Subcutaneous abdominal adipose tissue (tissue), 5 donors: ENCODE results near the gene SERPINA10.
"Not testable (repeated sequence)": the region's sequence is repeated elsewhere in the genome, so short reads cannot be mapped to it uniquely, and the experiment has no call there.

ENCODE experiments used
- H3K27ac ChIP-seq: one replicate; pipeline ENCODE4 v1.7.0; 2013; ENCODE audit warnings: low read depth, mild to moderate bottlenecking, inconsistent platforms, low read length, moderate library complexity
- H3K27me3 ChIP-seq, 5 donors: one replicate each; pipeline ENCODE4 v1.7.0; 2013; ENCODE audit warnings: low read length in 5 of 5, inconsistent platforms in 1 of 5; ENCODE audit not compliant: control insufficient read depth in 5 of 5, insufficient read depth in 4 of 5
- H3K36me3 ChIP-seq, 5 donors: one replicate each; pipeline ENCODE4 v1.7.0; 2013; ENCODE audit warnings: low read length in 5 of 5; ENCODE audit not compliant: control insufficient read depth in 5 of 5, insufficient read depth in 5 of 5
- H3K4me1 ChIP-seq, 5 donors: one replicate each; pipeline ENCODE4 v1.7.0; 2013; ENCODE audit warnings: low read length in 5 of 5, mild to moderate bottlenecking in 3 of 5, moderate library complexity in 1 of 5; ENCODE audit not compliant: control insufficient read depth in 5 of 5, insufficient read depth in 5 of 5
- H3K4me3 ChIP-seq, 5 donors: one replicate each; pipeline ENCODE4 v1.7.0; 2013; ENCODE audit warnings: low read length in 5 of 5, low read depth in 1 of 5
- H3K9ac ChIP-seq, 5 donors: one replicate each; pipeline ENCODE4 v1.7.0; 2013; ENCODE audit warnings: low read length in 5 of 5, mild to moderate bottlenecking in 4 of 5, moderate library complexity in 3 of 5
- H3K9me3 ChIP-seq, 5 donors: one replicate each; pipeline ENCODE4 v1.7.0; 2013; ENCODE audit warnings: low read length in 5 of 5; ENCODE audit not compliant: control insufficient read depth in 5 of 5
- donor health status: healthy.
- donor health status: healthy.
- donor health status: healthy.
- donor health status: healthy.
- donor health status: healthy.

SERPINA10 gene

DNA sequence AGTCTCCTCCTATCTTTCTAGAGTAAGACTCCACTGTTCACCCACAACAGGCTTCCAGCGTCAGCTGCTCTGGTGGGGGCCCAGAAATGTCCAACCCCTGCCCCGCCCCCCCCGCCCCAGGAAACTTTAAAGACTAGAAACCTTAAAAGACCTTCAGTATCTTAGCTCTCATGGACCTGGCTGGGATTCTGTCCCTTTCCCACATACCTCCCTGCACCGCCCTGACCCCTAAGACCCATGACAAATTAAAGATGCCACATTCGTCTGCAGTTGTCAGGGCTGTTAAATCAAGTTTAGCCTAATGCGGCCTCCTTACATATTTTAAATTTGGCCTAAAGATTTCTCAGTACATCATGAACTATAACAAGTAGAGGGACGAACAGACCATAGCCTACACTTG, 10.0 kb upstream of the SERPINA10 start:
- peaks cover 0 to 11% (median 10%) of the 10 kb centered on the region in 5 donors for H3K9me3 ChIP-seq
- no peak overlapping the region for H3K27ac ChIP-seq
- H3K4me3 ChIP-seq: no peak overlapping the region
- no peak overlapping the region for H3K9ac ChIP-seq
- peaks cover 0 to 3% (median 0%) of the 10 kb centered on the region in 5 donors for H3K4me1 ChIP-seq
- H3K36me3 ChIP-seq: no peaks in the 10 kb centered on the region
- peaks cover 0 to 6% (median 2%) of the 10 kb centered on the region in 5 donors for H3K27me3 ChIP-seq

DNA sequence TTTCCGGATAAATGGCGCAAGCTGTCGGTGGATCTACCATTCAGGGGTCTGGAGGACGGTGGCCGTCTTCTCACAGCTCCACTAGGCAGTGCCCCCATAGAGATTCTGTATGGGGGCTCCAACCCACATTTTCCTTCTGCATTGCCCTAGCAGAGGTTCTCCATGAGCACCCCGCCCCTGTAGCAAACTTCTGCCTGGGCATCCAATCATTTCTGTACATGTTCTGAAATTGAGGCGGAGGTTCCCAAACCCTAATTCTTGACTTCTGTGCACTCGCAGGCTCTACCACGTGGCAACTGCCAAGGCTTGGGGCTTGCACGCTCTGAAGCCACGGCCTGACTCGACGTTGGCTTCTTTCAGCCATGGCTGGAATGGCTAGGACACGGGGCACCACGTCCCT, 5.1 kb upstream of the SERPINA10 start:
- no peaks in the 10 kb centered on the region for H3K9me3 ChIP-seq
- no peak overlapping the region for H3K27ac ChIP-seq
- H3K9ac ChIP-seq: no peak overlapping the region
- no peaks in the 10 kb centered on the region for H3K27me3 ChIP-seq
- no peaks in the 10 kb centered on the region for H3K36me3 ChIP-seq
- H3K4me1 ChIP-seq: peaks cover 0 to 10% (median 5%) of the 10 kb centered on the region in 5 donors
- no peak overlapping the region for H3K4me3 ChIP-seq

- H3K4me3 ChIP-seq, H3K9me3 ChIP-seq, H3K36me3 ChIP-seq, H3K4me1 ChIP-seq, H3K27me3 ChIP-seq, H3K27ac ChIP-seq, H3K9ac ChIP-seq: not testable (repeated sequence)
Measured at GRCh38 chr14:94296181-94296545, 3.1 kb upstream of the SERPINA10 start.

DNA sequence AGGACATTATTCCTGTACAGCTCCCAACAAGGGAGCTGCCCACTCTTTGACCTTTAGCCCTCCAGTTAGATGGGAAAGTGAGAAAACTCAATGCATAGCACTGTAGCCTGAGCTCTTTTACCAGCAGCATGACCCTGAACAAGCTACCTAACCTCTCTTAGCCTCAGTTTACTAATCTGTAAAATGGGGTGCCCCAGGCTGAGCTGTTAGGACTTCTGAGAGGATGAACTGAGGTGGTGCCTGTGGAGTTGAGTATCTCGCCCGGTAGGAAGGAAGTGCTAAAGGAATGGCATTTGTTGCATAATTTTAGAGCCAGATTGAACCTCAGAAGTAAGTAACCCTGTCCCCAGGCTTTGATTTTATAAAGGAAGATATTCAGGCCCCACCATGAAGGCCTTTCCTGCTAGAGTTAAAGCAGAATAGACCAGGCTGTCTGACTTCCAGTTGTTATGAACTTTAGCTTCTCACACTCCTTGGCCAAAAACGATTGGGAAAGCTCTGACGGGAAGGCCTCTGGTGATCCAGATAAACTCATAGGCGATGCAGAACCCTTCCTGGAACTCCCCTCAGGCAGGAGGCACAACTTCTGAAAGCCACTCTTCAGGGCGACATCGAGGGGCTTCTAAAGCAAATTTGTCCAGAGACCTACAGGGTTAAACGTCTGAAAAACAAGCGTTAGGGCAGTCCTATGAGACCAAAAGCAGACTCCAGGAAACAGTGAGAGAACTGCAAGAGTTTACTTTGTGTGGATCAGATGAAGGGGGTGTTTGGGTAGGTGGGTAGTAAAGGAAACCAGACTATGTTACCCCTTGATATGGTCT, 2.5 kb upstream of the SERPINA10 start:
- Histone ChIP-seq H3K4me1 (peaks cover 0 to 10% (median 5%) of the 10 kb centered on the region in 5 donors), H3K27me3 (no peaks in the 10 kb centered on the region)

GRCh38 chr14:94293578-94293924, 483 bp upstream of the SERPINA10 start:
- Histone ChIP-seq H3K4me3 (no peak overlapping the region), H3K4me1 (peaks cover 0 to 10% (median 5%) of the 10 kb centered on the region in 5 donors), H3K9ac (no peak overlapping the region), H3K27ac (no peak overlapping the region), H3K36me3 (no peaks in the 10 kb centered on the region), H3K27me3 (no peaks in the 10 kb centered on the region), H3K9me3 (no peaks in the 10 kb centered on the region)

More for the DNA sequence above, 2.5 kb upstream of the SERPINA10 start:
- Histone ChIP-seq H3K4me3 (no peak overlapping the region), H3K9ac (peak overlapping the region in 1 of 5 donors; percentile 7), H3K36me3 (no peaks in the 10 kb centered on the region), H3K9me3 (no peaks in the 10 kb centered on the region), H3K27ac (no peak overlapping the region)

DNA sequence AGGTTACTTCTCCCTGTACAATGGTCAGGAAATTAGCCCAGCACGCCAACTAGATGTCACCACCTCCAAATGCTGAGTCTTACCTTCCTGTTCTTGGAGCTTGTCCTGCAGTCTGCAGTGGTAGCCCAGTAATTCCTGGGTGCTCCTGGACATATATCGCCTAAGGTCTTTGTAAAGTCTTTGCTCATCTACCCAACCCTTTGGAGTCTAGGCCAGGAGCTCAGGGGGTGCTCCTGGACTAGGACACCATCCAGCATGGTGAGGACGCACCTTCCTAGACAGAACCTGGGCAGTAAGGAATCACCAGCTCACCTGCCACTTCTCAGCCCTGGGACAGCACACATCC, 569 bp downstream of the SERPINA10 start:
- Histone ChIP-seq H3K9ac (no peak overlapping the region), H3K4me3 (no peak overlapping the region), H3K4me1 (peaks cover 0 to 10% (median 5%) of the 10 kb centered on the region in 5 donors), H3K36me3 (no peaks in the 10 kb centered on the region), H3K27me3 (no peaks in the 10 kb centered on the region), H3K9me3 (no peaks in the 10 kb centered on the region), H3K27ac (no peak overlapping the region)

- H3K4me1 ChIP-seq: peaks cover 0 to 10% (median 5%) of the 10 kb centered on the region in 5 donors
- H3K9ac ChIP-seq: no peak overlapping the region
- H3K36me3 ChIP-seq: no peaks in the 10 kb centered on the region
Measured at GRCh38 chr14:94291906-94292525, 1.1 kb downstream of the SERPINA10 start.

GRCh38 chr14:94291159-94291905, 1.7 kb downstream of the SERPINA10 start:
- no peak overlapping the region for H3K4me3 ChIP-seq
- H3K9me3 ChIP-seq: no peaks in the 10 kb centered on the region
- no peak overlapping the region for H3K9ac ChIP-seq
- H3K27ac ChIP-seq: no peak overlapping the region
- no peaks in the 10 kb centered on the region for H3K27me3 ChIP-seq
- peaks cover 0 to 10% (median 5%) of the 10 kb centered on the region in 5 donors for H3K4me1 ChIP-seq
- no peaks in the 10 kb centered on the region for H3K36me3 ChIP-seq

More at GRCh38 chr14:94291906-94292525, 1.1 kb downstream of the SERPINA10 start:
- H3K4me3 ChIP-seq: no peak overlapping the region
- H3K27ac ChIP-seq: no peak overlapping the region
- no peaks in the 10 kb centered on the region for H3K9me3 ChIP-seq
- H3K27me3 ChIP-seq: no peaks in the 10 kb centered on the region

DNA sequence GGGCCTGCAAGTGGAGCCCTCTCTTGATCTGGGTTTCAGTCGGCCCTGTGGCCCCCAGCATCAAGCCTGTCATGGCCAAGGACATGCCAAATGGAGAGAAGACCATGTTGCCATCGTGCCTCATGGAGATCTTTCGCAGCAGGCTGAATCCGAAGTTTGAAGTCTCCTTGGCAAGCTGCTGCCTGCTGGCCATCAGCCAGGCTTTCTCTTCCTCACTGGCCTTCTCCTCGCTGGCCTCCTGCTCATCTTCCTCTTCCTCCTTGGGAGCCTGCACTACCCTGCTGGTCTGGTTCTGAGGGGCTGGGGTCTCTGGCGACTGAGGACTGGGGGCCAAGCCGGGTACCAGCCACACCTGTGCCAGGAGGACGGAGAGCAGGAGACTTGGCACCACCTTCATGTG, 2.9 kb downstream of the SERPINA10 start:
- peaks cover 0 to 1% (median 0%) of the 10 kb centered on the region in 5 donors for H3K4me1 ChIP-seq
- no peaks in the 10 kb centered on the region for H3K27me3 ChIP-seq
- no peaks in the 10 kb centered on the region for H3K36me3 ChIP-seq
- H3K4me3 ChIP-seq: no peak overlapping the region
- no peak overlapping the region for H3K9ac ChIP-seq
- H3K9me3 ChIP-seq: no peaks in the 10 kb centered on the region
- H3K27ac ChIP-seq: no peak overlapping the region
